HEK293 (cell line): ENCODE measurements around the gene IL17C.
A peak's percentile ranks its signal among the peaks of the same experiment; 100 is the strongest.

Experiments used
- BCL11A ChIP-seq: fragments of 450-650 bp; formaldehyde crosslinking; IDR thresholded peaks from 2 replicates; pipeline ENCODE4 v1.5.1; 2016; ENCODE audit warnings: low read depth, missing biosample characterization, missing genetic modification characterization
- EGR2 ChIP-seq: fragments of 450-650 bp; formaldehyde crosslinking; IDR thresholded peaks from 2 replicates; pipeline ENCODE4 v1.5.1; 2016; ENCODE audit warnings: low read depth, missing biosample characterization, missing genetic modification characterization
- FEZF1 ChIP-seq: fragments of 450-650 bp; formaldehyde crosslinking; IDR thresholded peaks from 2 replicates; pipeline ENCODE4 v1.5.1; 2016; ENCODE audit warnings: missing biosample characterization, missing genetic modification characterization
- GFI1B ChIP-seq: fragments of 450-650 bp; formaldehyde crosslinking; IDR thresholded peaks from 2 replicates; pipeline ENCODE4 v1.5.1; 2016; ENCODE audit warnings: missing biosample characterization, missing genetic modification characterization
- KLF16 ChIP-seq: fragments of 450-650 bp; formaldehyde crosslinking; IDR thresholded peaks from 2 replicates; pipeline ENCODE4 v1.5.1; 2017; ENCODE audit warnings: missing biosample characterization, missing genetic modification characterization
- OSR2 ChIP-seq: fragments of 450-650 bp; formaldehyde crosslinking; IDR thresholded peaks from 2 replicates; pipeline ENCODE4 v1.5.1; 2016; ENCODE audit warnings: missing biosample characterization, missing genetic modification characterization
- SP3 ChIP-seq: fragments of 450-650 bp; formaldehyde crosslinking; IDR thresholded peaks from 2 replicates; pipeline ENCODE4 v1.5.1; 2016; ENCODE audit warnings: missing biosample characterization, missing genetic modification characterization
- ZBTB17 ChIP-seq: fragments of 450-650 bp; formaldehyde crosslinking; IDR thresholded peaks from 2 replicates; pipeline ENCODE4 v1.5.1; 2016; ENCODE audit warnings: missing biosample characterization, missing genetic modification characterization
- ZBTB21 ChIP-seq: fragments of 450-650 bp; formaldehyde crosslinking; IDR thresholded peaks from 2 replicates; pipeline ENCODE4 v1.5.1; 2017; ENCODE audit warnings: missing biosample characterization, missing genetic modification characterization
- ZIC2 ChIP-seq: fragments of 450-650 bp; formaldehyde crosslinking; IDR thresholded peaks from 2 replicates; pipeline ENCODE4 v1.5.1; 2016; ENCODE audit warnings: missing biosample characterization, missing genetic modification characterization
- ZNF16 ChIP-seq: fragments of 450-650 bp; formaldehyde crosslinking; IDR thresholded peaks from 2 replicates; pipeline ENCODE4 v1.5.1; 2016; ENCODE audit warnings: low read depth, missing biosample characterization, missing genetic modification characterization
- ZNF223 ChIP-seq: fragments of 450-650 bp; formaldehyde crosslinking; IDR thresholded peaks from 2 replicates; pipeline ENCODE4 v1.5.1; 2016; ENCODE audit warnings: missing biosample characterization, missing genetic modification characterization
- ZNF23 ChIP-seq: fragments of 450-650 bp; formaldehyde crosslinking; IDR thresholded peaks from 2 replicates; pipeline ENCODE4 v1.5.1; 2016; ENCODE audit warnings: missing biosample characterization, missing genetic modification characterization, borderline replicate concordance
- ZNF391 ChIP-seq: fragments of 450-650 bp; formaldehyde crosslinking; IDR thresholded peaks from 2 replicates; pipeline ENCODE4 v1.5.1; 2016; ENCODE audit warnings: low read depth, missing biosample characterization, missing genetic modification characterization, borderline replicate concordance
- ZNF426 ChIP-seq: fragments of 450-650 bp; formaldehyde crosslinking; IDR thresholded peaks from 2 replicates; pipeline ENCODE4 v1.5.1; 2017; ENCODE audit warnings: missing biosample characterization, missing genetic modification characterization, mild to moderate bottlenecking, inconsistent platforms, moderate library complexity
- ZNF530 ChIP-seq: fragments of 450-650 bp; formaldehyde crosslinking; IDR thresholded peaks from 2 replicates; pipeline ENCODE4 v1.5.1; 2016; ENCODE audit warnings: low read depth, missing biosample characterization, missing genetic modification characterization
- ZNF560 ChIP-seq: fragments of 450-650 bp; formaldehyde crosslinking; IDR thresholded peaks from 2 replicates; pipeline ENCODE4 v1.5.1; 2017; ENCODE audit warnings: missing biosample characterization, missing genetic modification characterization, borderline replicate concordance
- ZNF623 ChIP-seq: fragments of 450-650 bp; formaldehyde crosslinking; IDR thresholded peaks from 2 replicates; pipeline ENCODE4 v1.5.1; 2016; ENCODE audit warnings: missing biosample characterization, missing genetic modification characterization
- ZNF670 ChIP-seq: fragments of 450-650 bp; formaldehyde crosslinking; IDR thresholded peaks from 2 replicates; pipeline ENCODE4 v1.5.1; 2016; ENCODE audit warnings: missing biosample characterization, missing genetic modification characterization, low read depth
- ZNF76 ChIP-seq: fragments of 450-650 bp; formaldehyde crosslinking; IDR thresholded peaks from 2 replicates; pipeline ENCODE4; 2016; ENCODE audit warnings: low read depth, missing biosample characterization, missing genetic modification characterization, borderline replicate concordance
- ZNF777 ChIP-seq: fragments of 450-650 bp; formaldehyde crosslinking; IDR thresholded peaks from 2 replicates; pipeline ENCODE4 v1.5.1; 2017; ENCODE audit warnings: missing biosample characterization, missing genetic modification characterization, borderline replicate concordance
- ZXDB ChIP-seq: fragments of 450-650 bp; formaldehyde crosslinking; IDR thresholded peaks from 2 replicates; pipeline ENCODE4 v1.5.1; 2016; ENCODE audit warnings: missing biosample characterization, missing genetic modification characterization
- TF ChIP-seq, protein P1 (sequence below): fragments of 450-650 bp; formaldehyde crosslinking; conservative IDR thresholded peaks from 2 replicates; pipeline ENCODE4 v1.5.1; 2016; ENCODE audit warnings: low read depth, missing biosample characterization, missing genetic modification characterization
- TF ChIP-seq, protein P2 (sequence below): fragments of 450-650 bp; formaldehyde crosslinking; IDR thresholded peaks from 2 replicates; pipeline ENCODE4 v1.5.1; 2016; ENCODE audit warnings: missing biosample characterization, missing genetic modification characterization
- TF ChIP-seq, protein P3 (sequence below): fragments of 450-650 bp; formaldehyde crosslinking; IDR thresholded peaks from 2 replicates; pipeline ENCODE4 v1.5.1; 2017; ENCODE audit warnings: missing biosample characterization, missing genetic modification characterization
- TF ChIP-seq, protein P4 (sequence below): fragments of 450-650 bp; formaldehyde crosslinking; IDR thresholded peaks from 2 replicates; pipeline ENCODE4 v1.5.1; 2016; ENCODE audit warnings: missing biosample characterization, missing genetic modification characterization
- TF ChIP-seq, protein P5 (sequence below): fragments of 450-650 bp; IDR thresholded peaks from 2 replicates; pipeline ENCODE4 v1.5.1; 2018; ENCODE audit warnings: missing biosample characterization, missing genetic modification characterization

The IL17C gene

DNA sequence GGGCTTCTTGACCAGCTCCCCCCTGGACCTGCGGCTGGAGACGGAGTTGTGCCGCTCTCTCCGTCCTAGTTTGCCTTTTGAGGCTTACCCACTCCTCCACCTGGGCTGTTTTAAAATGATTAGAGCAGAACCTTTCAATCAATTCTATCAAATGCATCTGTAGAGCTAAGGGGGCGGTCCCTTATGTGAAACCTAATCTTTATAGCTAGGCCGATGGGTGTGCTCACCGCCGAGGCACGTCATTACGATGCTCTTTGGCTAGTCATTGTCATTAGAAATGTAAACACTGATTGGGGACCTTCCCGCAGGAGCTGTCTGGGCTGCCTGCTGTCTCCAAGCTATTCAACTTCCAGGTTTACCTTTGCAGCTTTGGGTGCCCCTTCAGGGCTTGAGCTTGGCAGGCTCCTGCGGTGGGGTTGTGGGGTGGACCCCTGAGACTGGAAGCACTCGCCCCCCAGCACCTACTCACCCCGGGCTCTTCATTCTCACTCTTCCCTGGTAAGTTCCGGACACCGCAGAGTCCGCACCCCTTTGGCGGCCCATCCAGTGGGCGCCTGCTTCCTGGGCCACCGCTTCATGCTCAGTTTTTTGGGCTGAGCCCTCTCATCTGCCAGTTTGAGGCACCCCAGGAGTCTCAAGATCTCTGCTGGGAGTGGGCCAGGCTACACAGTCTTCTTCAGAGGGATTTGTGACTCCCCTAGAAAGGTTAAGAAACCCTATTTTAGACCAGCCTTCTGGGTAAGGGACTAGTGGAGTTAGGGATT, 20.9 kb upstream of the IL17C start (continued):
- TF ChIP-seq, protein P1, sequence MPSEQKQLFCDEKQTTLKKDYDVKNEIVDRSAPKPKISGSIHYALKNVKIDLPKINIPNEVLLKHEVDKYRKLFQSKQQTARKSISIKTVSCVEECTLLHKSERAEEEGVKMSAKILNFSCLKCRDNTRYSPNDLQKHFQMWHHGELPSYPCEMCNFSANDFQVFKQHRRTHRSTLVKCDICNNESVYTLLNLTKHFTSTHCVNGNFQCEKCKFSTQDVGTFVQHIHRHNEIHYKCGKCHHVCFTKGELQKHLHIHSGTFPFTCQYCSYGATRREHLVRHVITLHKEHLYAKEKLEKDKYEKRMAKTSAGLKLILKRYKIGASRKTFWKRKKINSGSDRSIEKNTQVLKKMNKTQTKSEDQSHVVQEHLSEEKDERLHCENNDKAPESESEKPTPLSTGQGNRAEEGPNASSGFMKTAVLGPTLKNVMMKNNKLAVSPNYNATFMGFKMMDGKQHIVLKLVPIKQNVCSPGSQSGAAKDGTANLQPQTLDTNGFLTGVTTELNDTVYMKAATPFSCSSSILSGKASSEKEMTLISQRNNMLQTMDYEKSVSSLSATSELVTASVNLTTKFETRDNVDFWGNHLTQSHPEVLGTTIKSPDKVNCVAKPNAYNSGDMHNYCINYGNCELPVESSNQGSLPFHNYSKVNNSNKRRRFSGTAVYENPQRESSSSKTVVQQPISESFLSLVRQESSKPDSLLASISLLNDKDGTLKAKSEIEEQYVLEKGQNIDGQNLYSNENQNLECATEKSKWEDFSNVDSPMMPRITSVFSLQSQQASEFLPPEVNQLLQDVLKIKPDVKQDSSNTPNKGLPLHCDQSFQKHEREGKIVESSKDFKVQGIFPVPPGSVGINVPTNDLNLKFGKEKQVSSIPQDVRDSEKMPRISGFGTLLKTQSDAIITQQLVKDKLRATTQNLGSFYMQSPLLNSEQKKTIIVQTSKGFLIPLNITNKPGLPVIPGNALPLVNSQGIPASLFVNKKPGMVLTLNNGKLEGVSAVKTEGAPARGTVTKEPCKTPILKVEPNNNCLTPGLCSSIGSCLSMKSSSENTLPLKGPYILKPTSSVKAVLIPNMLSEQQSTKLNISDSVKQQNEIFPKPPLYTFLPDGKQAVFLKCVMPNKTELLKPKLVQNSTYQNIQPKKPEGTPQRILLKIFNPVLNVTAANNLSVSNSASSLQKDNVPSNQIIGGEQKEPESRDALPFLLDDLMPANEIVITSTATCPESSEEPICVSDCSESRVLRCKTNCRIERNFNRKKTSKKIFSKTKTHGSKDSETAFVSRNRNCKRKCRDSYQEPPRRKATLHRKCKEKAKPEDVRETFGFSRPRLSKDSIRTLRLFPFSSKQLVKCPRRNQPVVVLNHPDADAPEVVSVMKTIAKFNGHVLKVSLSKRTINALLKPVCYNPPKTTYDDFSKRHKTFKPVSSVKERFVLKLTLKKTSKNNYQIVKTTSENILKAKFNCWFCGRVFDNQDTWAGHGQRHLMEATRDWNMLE (tag by site-specific recombination): no peak
- TF ChIP-seq, protein P2, sequence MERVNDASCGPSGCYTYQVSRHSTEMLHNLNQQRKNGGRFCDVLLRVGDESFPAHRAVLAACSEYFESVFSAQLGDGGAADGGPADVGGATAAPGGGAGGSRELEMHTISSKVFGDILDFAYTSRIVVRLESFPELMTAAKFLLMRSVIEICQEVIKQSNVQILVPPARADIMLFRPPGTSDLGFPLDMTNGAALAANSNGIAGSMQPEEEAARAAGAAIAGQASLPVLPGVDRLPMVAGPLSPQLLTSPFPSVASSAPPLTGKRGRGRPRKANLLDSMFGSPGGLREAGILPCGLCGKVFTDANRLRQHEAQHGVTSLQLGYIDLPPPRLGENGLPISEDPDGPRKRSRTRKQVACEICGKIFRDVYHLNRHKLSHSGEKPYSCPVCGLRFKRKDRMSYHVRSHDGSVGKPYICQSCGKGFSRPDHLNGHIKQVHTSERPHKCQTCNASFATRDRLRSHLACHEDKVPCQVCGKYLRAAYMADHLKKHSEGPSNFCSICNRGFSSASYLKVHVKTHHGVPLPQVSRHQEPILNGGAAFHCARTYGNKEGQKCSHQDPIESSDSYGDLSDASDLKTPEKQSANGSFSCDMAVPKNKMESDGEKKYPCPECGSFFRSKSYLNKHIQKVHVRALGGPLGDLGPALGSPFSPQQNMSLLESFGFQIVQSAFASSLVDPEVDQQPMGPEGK: no peak; the same call in 1 of the 2 replicates
- TF ChIP-seq EGR2 (tag by site-specific recombination) (no peak), ZNF623 (tag by site-specific recombination) (no peak), GFI1B (tag by site-specific recombination) (no peak), ZNF426 (no peak), KLF16 (tag by site-specific recombination) (no peak), ZXDB (tag by site-specific recombination) (peak; percentile 68), ZNF23 (tag by site-specific recombination) (no peak), FEZF1 (tag by site-specific recombination) (peak; percentile 50; the same call in 1 of the 2 replicates), ZNF530 (tag by site-specific recombination) (no peak), ZNF223 (tag by site-specific recombination) (no peak), SP3 (tag by site-specific recombination) (0 out of 2 replicates have a peak, but pooled peaks have one; percentile 16), ZNF76 (tag by site-specific recombination) (no peak), ZNF777 (tag by site-specific recombination) (no peak), ZNF670 (tag by site-specific recombination) (no peak), ZNF16 (tag by site-specific recombination) (no peak), ZNF391 (tag by site-specific recombination) (no peak), ZNF560 (tag by site-specific recombination) (no peak), OSR2 (tag by site-specific recombination) (peak; percentile 61), ZIC2 (tag by site-specific recombination) (0 out of 2 replicates have a peak, but pooled peaks have one; percentile 13), ZBTB21 (tag by site-specific recombination) (peak; percentile 64; the same call in 1 of the 2 replicates), ZBTB17 (tag by site-specific recombination) (peak; percentile 61; the same call in 1 of the 2 replicates), BCL11A (no peak)
- TF ChIP-seq, protein P3, sequence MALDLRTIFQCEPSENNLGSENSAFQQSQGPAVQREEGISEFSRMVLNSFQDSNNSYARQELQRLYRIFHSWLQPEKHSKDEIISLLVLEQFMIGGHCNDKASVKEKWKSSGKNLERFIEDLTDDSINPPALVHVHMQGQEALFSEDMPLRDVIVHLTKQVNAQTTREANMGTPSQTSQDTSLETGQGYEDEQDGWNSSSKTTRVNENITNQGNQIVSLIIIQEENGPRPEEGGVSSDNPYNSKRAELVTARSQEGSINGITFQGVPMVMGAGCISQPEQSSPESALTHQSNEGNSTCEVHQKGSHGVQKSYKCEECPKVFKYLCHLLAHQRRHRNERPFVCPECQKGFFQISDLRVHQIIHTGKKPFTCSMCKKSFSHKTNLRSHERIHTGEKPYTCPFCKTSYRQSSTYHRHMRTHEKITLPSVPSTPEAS (tag by site-specific recombination): no peak
- TF ChIP-seq, protein P4, sequence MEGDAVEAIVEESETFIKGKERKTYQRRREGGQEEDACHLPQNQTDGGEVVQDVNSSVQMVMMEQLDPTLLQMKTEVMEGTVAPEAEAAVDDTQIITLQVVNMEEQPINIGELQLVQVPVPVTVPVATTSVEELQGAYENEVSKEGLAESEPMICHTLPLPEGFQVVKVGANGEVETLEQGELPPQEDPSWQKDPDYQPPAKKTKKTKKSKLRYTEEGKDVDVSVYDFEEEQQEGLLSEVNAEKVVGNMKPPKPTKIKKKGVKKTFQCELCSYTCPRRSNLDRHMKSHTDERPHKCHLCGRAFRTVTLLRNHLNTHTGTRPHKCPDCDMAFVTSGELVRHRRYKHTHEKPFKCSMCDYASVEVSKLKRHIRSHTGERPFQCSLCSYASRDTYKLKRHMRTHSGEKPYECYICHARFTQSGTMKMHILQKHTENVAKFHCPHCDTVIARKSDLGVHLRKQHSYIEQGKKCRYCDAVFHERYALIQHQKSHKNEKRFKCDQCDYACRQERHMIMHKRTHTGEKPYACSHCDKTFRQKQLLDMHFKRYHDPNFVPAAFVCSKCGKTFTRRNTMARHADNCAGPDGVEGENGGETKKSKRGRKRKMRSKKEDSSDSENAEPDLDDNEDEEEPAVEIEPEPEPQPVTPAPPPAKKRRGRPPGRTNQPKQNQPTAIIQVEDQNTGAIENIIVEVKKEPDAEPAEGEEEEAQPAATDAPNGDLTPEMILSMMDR (tag by site-specific recombination): no peak
- TF ChIP-seq, protein P5, sequence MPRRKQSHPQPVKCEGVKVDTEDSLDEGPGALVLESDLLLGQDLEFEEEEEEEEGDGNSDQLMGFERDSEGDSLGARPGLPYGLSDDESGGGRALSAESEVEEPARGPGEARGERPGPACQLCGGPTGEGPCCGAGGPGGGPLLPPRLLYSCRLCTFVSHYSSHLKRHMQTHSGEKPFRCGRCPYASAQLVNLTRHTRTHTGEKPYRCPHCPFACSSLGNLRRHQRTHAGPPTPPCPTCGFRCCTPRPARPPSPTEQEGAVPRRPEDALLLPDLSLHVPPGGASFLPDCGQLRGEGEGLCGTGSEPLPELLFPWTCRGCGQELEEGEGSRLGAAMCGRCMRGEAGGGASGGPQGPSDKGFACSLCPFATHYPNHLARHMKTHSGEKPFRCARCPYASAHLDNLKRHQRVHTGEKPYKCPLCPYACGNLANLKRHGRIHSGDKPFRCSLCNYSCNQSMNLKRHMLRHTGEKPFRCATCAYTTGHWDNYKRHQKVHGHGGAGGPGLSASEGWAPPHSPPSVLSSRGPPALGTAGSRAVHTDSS (tag by site-specific recombination): no peak
